ENCODE data around the gene CSNK1G2.

CSNK1G2 gene

DNA sequence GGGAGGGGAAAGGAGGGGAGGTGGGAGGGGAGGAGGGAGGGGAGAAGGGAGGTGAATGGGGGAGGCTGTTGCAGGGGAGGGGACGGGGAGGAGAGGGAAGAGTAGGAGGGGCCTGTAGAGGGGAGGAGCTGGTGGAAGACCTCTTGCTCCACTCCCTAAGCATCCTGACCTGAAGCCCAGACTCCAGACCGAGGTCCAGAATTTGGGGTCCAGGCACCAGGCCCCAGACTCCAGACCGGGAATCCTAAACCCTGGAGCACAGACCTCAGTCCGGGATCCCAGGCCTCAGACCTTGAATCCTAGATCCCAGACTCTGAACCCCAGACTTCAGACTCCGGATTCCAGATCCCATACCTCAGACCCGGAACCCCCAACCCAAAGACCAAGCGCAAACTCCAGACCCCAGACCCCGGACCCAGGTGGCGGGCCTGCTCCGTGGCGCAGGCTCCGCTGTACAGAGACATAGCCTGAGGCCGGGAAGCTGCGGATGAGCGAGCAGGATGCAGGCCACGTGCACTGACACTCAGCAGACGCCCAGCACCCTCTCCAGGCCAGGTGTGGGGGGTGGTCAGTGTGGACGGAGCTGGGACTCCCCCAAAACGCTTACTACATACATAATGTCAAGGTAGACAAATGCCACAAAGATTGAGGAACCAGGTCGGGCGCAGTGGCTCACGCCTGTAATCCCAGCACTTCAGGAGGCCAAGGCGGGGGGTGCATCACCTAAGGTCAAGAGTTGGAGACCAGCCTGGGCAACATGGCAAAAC lies 75.3 kb downstream of the CSNK1G2 start:
- no peak for DNase-seq (ENCODE audit: low read depth, low spot score)

DNA sequence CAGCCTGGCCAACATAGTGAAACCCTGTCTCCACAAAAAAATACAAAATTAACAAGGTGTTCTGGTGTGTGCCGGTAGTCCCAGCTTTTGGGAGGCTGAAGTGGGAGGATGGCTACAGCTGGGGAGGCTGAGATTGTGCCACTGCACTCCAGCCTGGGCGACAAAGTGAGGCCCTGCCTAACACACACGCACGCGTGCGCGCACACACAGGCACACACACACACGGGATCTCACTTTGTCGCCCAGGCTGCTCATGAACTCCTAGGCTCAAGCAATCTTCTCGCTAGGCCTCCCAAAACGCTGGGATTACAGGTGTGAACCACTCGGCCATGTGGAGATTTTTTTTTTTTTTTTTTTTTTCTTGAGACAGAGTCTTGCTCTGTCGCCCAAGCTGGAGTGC lies 77.8 kb downstream of the CSNK1G2 start:
- no peak for DNase-seq (ENCODE audit: low read depth, low spot score)

DNA sequence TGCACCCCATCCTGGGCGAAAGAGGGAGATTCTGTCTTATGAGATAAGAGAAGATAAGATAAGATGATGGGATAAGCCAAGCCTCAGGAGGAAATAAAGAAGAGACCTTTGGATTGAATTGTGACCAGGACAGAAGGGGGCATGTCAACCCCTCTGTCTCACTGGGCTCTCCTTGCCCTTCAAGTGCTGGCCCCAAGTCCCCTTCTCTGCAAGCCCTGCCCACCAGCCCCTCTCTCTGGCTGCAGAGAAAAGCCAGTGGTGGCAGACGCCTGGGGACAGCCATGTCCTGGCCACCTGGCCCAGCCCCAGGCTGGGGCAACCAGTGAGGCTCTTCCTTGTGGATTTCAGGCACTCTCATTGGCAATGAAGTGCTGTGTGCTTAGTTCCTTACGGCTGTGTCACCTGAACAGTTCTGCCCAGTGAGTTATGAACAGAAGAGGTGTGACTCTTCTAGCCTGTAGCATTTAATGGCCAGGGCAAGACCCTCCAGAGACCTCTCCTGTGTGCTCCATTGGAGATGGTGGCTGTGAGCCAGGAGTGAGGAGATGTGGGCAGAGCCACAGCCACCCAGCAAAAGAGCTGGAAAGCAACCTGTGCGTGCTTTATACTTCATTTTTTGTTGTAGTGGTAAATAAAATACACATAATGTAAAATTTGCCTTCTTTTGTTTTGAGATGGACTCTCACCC lies 80.6 kb downstream of the CSNK1G2 start:
- no peak for DNase-seq (ENCODE audit: low read depth, low spot score)

DNA sequence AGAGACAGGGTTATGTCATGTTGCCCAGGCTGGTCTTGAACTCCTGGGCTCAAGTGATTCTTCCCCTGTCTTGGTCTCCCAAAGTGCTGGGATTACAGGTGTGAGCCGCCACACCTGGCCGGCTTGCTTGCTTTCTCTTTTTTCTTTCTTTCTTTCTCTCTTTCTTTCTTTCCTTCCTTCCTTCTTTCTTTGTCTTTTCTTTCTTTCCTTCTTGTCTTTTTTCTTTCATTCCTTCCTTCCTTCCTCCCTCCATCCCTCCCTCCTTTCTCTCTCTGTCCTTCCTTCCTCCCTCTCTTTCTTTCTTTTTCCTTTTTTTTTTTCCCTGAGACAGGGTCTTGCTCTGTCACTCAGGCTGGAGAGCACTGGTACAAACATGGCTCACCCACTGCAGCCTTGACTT lies 81.3 kb downstream of the CSNK1G2 start:
- no peak for DNase-seq (ENCODE audit: low read depth, low spot score)

DNA sequence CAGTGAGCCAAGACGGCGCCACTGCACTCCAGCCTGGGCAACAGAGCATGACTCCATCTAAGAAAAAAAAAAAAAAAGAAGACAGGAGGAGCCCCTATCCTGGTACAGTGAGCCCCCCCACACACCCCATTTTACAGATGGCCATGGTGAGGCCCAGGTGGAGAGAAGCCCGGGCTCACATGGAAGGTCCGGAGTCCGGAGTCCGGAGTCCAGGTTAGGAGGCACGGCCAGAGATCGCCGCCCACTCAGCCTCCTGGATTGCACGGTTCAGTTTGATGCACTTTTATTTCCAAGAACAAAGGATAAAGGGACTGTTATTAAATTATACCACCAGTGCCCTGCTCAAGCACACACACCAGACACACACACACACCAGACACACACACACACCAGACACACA lies 85.8 kb downstream of the CSNK1G2 start:
- no peak for DNase-seq (ENCODE audit: low read depth, low spot score)

DNA sequence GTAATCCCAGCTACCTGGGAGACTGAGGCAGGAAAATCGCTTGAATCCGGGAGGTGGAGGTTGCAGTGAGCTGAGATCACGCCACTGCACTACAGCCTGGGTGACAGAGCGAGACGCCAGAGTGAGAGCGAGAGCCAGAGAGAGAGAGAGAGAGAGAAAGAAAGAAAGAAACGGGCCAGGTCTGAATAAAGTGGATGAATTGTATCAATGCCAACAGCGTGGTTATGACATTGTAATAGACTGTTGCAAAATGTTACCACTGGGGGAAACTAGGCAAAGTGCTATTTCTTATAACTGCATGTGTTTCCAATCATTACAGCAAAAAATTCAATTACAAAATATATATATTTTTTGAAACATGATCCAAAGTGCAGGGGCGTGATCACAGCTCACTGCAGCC lies 86.4 kb downstream of the CSNK1G2 start:
- no peak for DNase-seq (ENCODE audit: low read depth, low spot score)

Data from activated CD4-positive, CD25-positive, alpha-beta regulatory T cell treated with anti-CD3 and anti-CD28 coated beads, Interleukin-2, amount 50 U/mL, for 16 hours (primary cell).